22Rv1 (cell line): ENCODE measurements around the gene UBE2U.

Source experiments
- ZFX ChIP-seq: fragments of 450-650 bp; IDR thresholded peaks from 2 replicates; pipeline ENCODE4 v1.6.1; 2017; ENCODE audit warnings: antibody characterized with exemption, borderline replicate concordance
- TF ChIP-seq, protein P1 (sequence below): fragments of 450-650 bp; IDR thresholded peaks from 2 replicates; pipeline ENCODE4 v1.5.1; 2017; ENCODE audit warnings: mild to moderate bottlenecking

DNA sequence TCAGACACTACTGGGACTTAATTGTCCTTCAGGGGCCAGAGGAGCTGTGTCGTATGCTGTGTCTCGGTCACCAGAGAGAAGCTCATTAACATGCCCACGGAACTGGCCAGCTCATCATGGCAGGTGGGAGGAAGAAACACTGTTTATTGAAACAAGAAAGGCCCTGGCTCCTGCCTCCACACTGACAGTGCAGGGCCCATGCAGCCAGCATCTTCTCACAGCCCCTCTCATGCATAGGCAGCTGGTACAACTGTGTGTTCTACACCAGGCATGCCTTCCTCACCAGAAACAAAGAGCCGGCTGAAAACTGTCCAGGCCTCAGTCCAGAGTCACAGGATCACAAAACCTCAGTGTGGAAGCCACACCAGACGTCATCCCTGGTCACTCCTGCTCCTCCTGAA, 106.0 kb downstream of the UBE2U start:
- TF ChIP-seq, protein P1, sequence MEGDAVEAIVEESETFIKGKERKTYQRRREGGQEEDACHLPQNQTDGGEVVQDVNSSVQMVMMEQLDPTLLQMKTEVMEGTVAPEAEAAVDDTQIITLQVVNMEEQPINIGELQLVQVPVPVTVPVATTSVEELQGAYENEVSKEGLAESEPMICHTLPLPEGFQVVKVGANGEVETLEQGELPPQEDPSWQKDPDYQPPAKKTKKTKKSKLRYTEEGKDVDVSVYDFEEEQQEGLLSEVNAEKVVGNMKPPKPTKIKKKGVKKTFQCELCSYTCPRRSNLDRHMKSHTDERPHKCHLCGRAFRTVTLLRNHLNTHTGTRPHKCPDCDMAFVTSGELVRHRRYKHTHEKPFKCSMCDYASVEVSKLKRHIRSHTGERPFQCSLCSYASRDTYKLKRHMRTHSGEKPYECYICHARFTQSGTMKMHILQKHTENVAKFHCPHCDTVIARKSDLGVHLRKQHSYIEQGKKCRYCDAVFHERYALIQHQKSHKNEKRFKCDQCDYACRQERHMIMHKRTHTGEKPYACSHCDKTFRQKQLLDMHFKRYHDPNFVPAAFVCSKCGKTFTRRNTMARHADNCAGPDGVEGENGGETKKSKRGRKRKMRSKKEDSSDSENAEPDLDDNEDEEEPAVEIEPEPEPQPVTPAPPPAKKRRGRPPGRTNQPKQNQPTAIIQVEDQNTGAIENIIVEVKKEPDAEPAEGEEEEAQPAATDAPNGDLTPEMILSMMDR: no peak
- no peak for TF ChIP-seq ZFX
